Naive thymus-derived CD4-positive, alpha-beta T cell (primary cell): ENCODE measurements around the gene PTPRN2. TPM values are rescaled to one million over a fixed set of nuclear protein-coding genes. Genes with fewer than 3 reads are reported as not detected.
A peak's percentile ranks its signal among the peaks of the same experiment; 100 is the strongest.

Source experiments
- ATAC-seq: fragments of 150-1000 bp; cut with Tn5 transposase; 2 replicates; pipeline ENCODE4 v1.10.0; 2021; ENCODE audit warnings: mild to moderate bottlenecking, moderate library complexity
- CTCF ChIA-PET: fragments of 350-600 bp; sonication (Branson Sonifier 250); formaldehyde crosslinking; loops from one replicate; lab custom pipeline; 2021; ENCODE audit warnings: antibody characterized with exemption; lab: Charles Lee
- POLR2A ChIA-PET: fragments of 350-600 bp; sonication (Branson Sonifier 250); formaldehyde crosslinking; loops from one replicate; lab custom pipeline; 2021; ENCODE audit warnings: antibody characterized with exemption, inconsistent platforms; lab: Charles Lee
- DNase-seq, 9 donors: peaks; one replicate each; pipeline versions ENCODE4 v3.0.0 to v3.0.0-alpha.2; 2020 to 2022; ENCODE audit warnings: mixed read lengths in 1 of 9
- H3K27ac ChIP-seq: one replicate; pipeline ENCODE4 v1.7.0; 2013; ENCODE audit warnings: mild to moderate bottlenecking, low read depth, low read length, moderate library complexity
- H3K27me3 ChIP-seq, 2 donors: one replicate each; pipeline ENCODE4 v1.7.0; 2013; ENCODE audit warnings: low read length in 2 of 2, mild to moderate bottlenecking in 2 of 2, moderate library complexity in 2 of 2; ENCODE audit not compliant: control insufficient read depth in 2 of 2, insufficient read depth in 2 of 2
- H3K36me3 ChIP-seq, 3 experiments: 1 replicate in 2 of 3; 2 replicates in 1 of 3; pipeline ENCODE4 v1.7.0; 2013; ENCODE audit warnings: low read length in 3 of 3, mild to moderate bottlenecking in 3 of 3, moderate library complexity in 1 of 3; ENCODE audit not compliant: insufficient read depth in 3 of 3, control insufficient read depth in 2 of 3
- H3K4me1 ChIP-seq, 2 donors: one replicate each; pipeline ENCODE4 v1.7.0; 2013; ENCODE audit warnings: low read length in 2 of 2, mild to moderate bottlenecking in 2 of 2, moderate library complexity in 1 of 2; ENCODE audit not compliant: control insufficient read depth in 2 of 2, insufficient read depth in 2 of 2
- H3K4me3 ChIP-seq: 2 replicates; pipeline ENCODE4 v1.7.0; 2013; ENCODE audit warnings: mild to moderate bottlenecking, low read length
- H3K9me3 ChIP-seq, 3 experiments: 1 replicate in 2 of 3; 2 replicates in 1 of 3; pipeline ENCODE4 v1.7.0; 2013; ENCODE audit warnings: low read length in 3 of 3; ENCODE audit not compliant: control insufficient read depth in 2 of 3
- H3K27ac Mint-ChIP-seq, 9 donors: one replicate each; pipeline ENCODE4 v1.8.0; 2020 to 2022; ENCODE audit warnings: mixed read lengths in 9 of 9, mild to moderate bottlenecking in 8 of 9, moderate library complexity in 5 of 9, inconsistent platforms in 2 of 9
- H3K27me3 Mint-ChIP-seq, 5 donors: one replicate each; pipeline ENCODE4 v1.8.0; 2021 to 2022; ENCODE audit warnings: mixed read lengths in 5 of 5, mild to moderate bottlenecking in 1 of 5
- H3K36me3 Mint-ChIP-seq, 5 donors: one replicate each; pipeline ENCODE4 v1.8.0; 2020 to 2022; ENCODE audit warnings: mixed read lengths in 5 of 5, mild to moderate bottlenecking in 3 of 5, inconsistent platforms in 1 of 5
- H3K4me1 Mint-ChIP-seq, 7 donors: one replicate each; pipeline ENCODE4 v1.8.0; 2020 to 2022; ENCODE audit warnings: mixed read lengths in 7 of 7, mild to moderate bottlenecking in 3 of 7, inconsistent platforms in 1 of 7
- H3K4me3 Mint-ChIP-seq, 10 donors: one replicate each; pipeline ENCODE4 v1.8.0; 2020 to 2022; ENCODE audit warnings: mild to moderate bottlenecking in 10 of 10, mixed read lengths in 10 of 10, moderate library complexity in 6 of 10, inconsistent platforms in 2 of 10
- H3K9me3 Mint-ChIP-seq, 11 donors: one replicate each; pipeline ENCODE4 v1.8.0; 2020 to 2022; ENCODE audit warnings: mixed read lengths in 11 of 11, mild to moderate bottlenecking in 4 of 11, inconsistent platforms in 1 of 11, moderate library complexity in 1 of 11
- intact Hi-C, 2 donors: fragments of 100-400 bp; cut with micrococcal nuclease; formaldehyde crosslinking; loops; one replicate each; pipeline ENCODE4 v1.15.1; 2023
- polyA plus RNA-seq, 2 donors: library from polyadenylated mRNA; unstranded; fragments of 300-500 nt; fragmentation: Illumina TruSeq; gene quantifications; one replicate each; pipeline ENCODE4 v1.2.3, GENCODE V29; 2021
- total RNA-seq, 6 experiments: library from RNA in 5 of 6; stranded (reverse) in 5 of 6; gene quantifications; 1 replicate in 5 of 6; 2 replicates in 1 of 6; pipeline ENCODE4 v1.2.3 and lab custom pipeline; 2021 to 2026

Gene PTPRN2
- total and polyA plus RNA-seq, 7 experiments from 2014 or later, result 0.58 to 2.3 (median 1.4) TPM

GRCh38 chr7:157627646-157628045 is 960.0 kb downstream of the PTPRN2 start:
- Mint-ChIP-seq H3K27me3 (peaks cover 0 to 43% (median 4%) of the 10 kb centered on the region in 5 donors), H3K9me3 (peaks cover 0 to 7% (median 0%) of the 10 kb centered on the region in 11 donors), H3K27ac (peak overlapping the region in 8 of 9 donors; percentile 28 to 96 (median 87)), H3K4me3 (peak overlapping the region in 8 of 10 donors; percentile 25 to 77 (median 70)), H3K4me1 (peaks cover 33 to 69% (median 66%) of the 10 kb centered on the region in 7 donors), H3K36me3 (no peaks in the 10 kb centered on the region)
- POLR2A ChIA-PET, result interaction anchor here (0.7 to 7.0 kb wide), 3 partner anchors 14 to 195 kb away, joined by 3 to 61 read pairs (median 6); no protein-coding TSS in a partner anchor
- H3K27ac ChIP-seq, result no peak overlapping the region
- no peaks in the 10 kb centered on the region for H3K9me3 ChIP-seq
- no peaks in the 10 kb centered on the region for H3K27me3 ChIP-seq
- DNase-seq, result no peak
- no peak for ATAC-seq
- CTCF ChIA-PET, result interaction anchor here (0.5 to 1.7 kb wide), 4 partner anchors 15 to 147 kb away, joined by 3 to 5 read pairs (median 4); no protein-coding TSS in a partner anchor
- intact Hi-C loops, result loop anchor here in 1 of 2 donors (2.0 to 5.0 kb wide), 5 partner anchors 40 to 735 kb away; partner anchors contain the start of gene LMBR1
- no peak overlapping the region for H3K4me3 ChIP-seq
- H3K36me3 ChIP-seq, result no peaks in the 10 kb centered on the region
- peaks cover 15 to 56% of the 10 kb centered on the region in 2 donors for H3K4me1 ChIP-seq

GRCh38 chr7:157627033-157627432 is 960.6 kb downstream of the PTPRN2 start:
- intact Hi-C loops, result loop anchor here in 1 of 2 donors (2.0 to 5.0 kb wide), 5 partner anchors 40 to 734 kb away; partner anchors contain the start of gene LMBR1
- Mint-ChIP-seq H3K36me3 (no peaks in the 10 kb centered on the region), H3K27ac (peak overlapping the region in 8 of 9 donors; percentile 28 to 96 (median 87)), H3K9me3 (peaks cover 0 to 7% (median 0%) of the 10 kb centered on the region in 11 donors), H3K27me3 (peaks cover 0 to 46% (median 4%) of the 10 kb centered on the region in 5 donors), H3K4me1 (peaks cover 36 to 73% (median 72%) of the 10 kb centered on the region in 7 donors), H3K4me3 (peak overlapping the region; percentile 64 to 84 (median 71))
- ATAC-seq (no peak), DNase-seq (no peak)
- H3K4me1 ChIP-seq, result peaks cover 15 to 62% of the 10 kb centered on the region in 2 donors
- peak overlapping the region; percentile 1 for H3K27ac ChIP-seq
- POLR2A ChIA-PET, result interaction anchor here (1.3 to 7.0 kb wide), 6 partner anchors 9 to 248 kb away, joined by 4 to 61 read pairs (median 6); no protein-coding TSS in a partner anchor
- H3K27me3 ChIP-seq, result no peaks in the 10 kb centered on the region
- H3K4me3 ChIP-seq, result peak overlapping the region; percentile 23
- no peaks in the 10 kb centered on the region for H3K9me3 ChIP-seq
- CTCF ChIA-PET, result interaction anchor here (0.5 to 1.7 kb wide), 7 partner anchors 8 to 146 kb away, joined by 3 to 5 read pairs (median 4); no protein-coding TSS in a partner anchor
- no peaks in the 10 kb centered on the region for H3K36me3 ChIP-seq

- no peaks in the 10 kb centered on the region for H3K27me3 ChIP-seq
- DNase-seq (peak in 7 of 9 donors; percentile 54 to 83 (median 80)), ATAC-seq (peak; percentile 79)
- CTCF ChIA-PET, result interaction anchor here (0.7 to 1.7 kb wide), 6 partner anchors 9 to 38 kb away, joined by 3 to 5 read pairs (median 4); no protein-coding TSS in a partner anchor
- no peaks in the 10 kb centered on the region for H3K36me3 Mint-ChIP-seq
- POLR2A ChIA-PET, result interaction anchor here (0.5 to 7.0 kb wide), 8 partner anchors 10 to 249 kb away, joined by 3 to 61 read pairs (median 6); no protein-coding TSS in a partner anchor
- H3K9me3 ChIP-seq, result no peaks in the 10 kb centered on the region
- intact Hi-C loops, result loop anchor here in 1 of 2 donors (1.0 to 5.0 kb wide), 9 partner anchors 13 to 733 kb away; partner anchors contain the start of gene LMBR1
- peak overlapping the region; percentile 69 to 84 (median 76) for H3K4me3 Mint-ChIP-seq
- H3K27ac ChIP-seq, result no peak overlapping the region
- H3K36me3 ChIP-seq, result no peaks in the 10 kb centered on the region
- H3K4me1 ChIP-seq, result peaks cover 15 to 71% of the 10 kb centered on the region in 2 donors
- peak overlapping the region; percentile 18 for H3K4me3 ChIP-seq
- H3K27ac Mint-ChIP-seq, result peak overlapping the region; percentile 28 to 96 (median 89)
- peaks cover 41 to 81% (median 77%) of the 10 kb centered on the region in 7 donors for H3K4me1 Mint-ChIP-seq
- H3K27me3 Mint-ChIP-seq, result peaks cover 0 to 48% (median 4%) of the 10 kb centered on the region in 5 donors
- peaks cover 0 to 7% (median 0%) of the 10 kb centered on the region in 11 donors for H3K9me3 Mint-ChIP-seq
Observed at GRCh38 chr7:157625973-157626742, 961.5 kb downstream of the PTPRN2 start.

GRCh38 chr7:157623556-157623955 is 964.1 kb downstream of the PTPRN2 start:
- no peak for DNase-seq
- H3K9me3 ChIP-seq, result no peaks in the 10 kb centered on the region
- H3K27ac ChIP-seq, result no peak overlapping the region
- H3K36me3 ChIP-seq, result no peaks in the 10 kb centered on the region
- H3K36me3 Mint-ChIP-seq, result no peaks in the 10 kb centered on the region
- CTCF ChIA-PET, result interaction anchor here (0.7 to 1.1 kb wide), 3 partner anchors 11 to 222 kb away, joined by 3 to 5 read pairs (median 4); no protein-coding TSS in a partner anchor
- H3K4me1 Mint-ChIP-seq, result peaks cover 37 to 79% (median 66%) of the 10 kb centered on the region in 7 donors
- H3K4me1 ChIP-seq, result peaks cover 15 to 65% of the 10 kb centered on the region in 2 donors
- POLR2A ChIA-PET, result interaction anchor here (0.5 to 7.0 kb wide), 5 partner anchors 9 to 322 kb away, joined by 3 to 61 read pairs (median 3); no protein-coding TSS in a partner anchor
- no peak overlapping the region for H3K4me3 ChIP-seq
- H3K4me3 Mint-ChIP-seq, result peak overlapping the region in 6 of 10 donors; percentile 2 to 97 (median 41)
- peaks cover 0 to 28% (median 0%) of the 10 kb centered on the region in 5 donors for H3K27me3 Mint-ChIP-seq
- ATAC-seq, result no peak
- H3K9me3 Mint-ChIP-seq, result peaks cover 0 to 7% (median 0%) of the 10 kb centered on the region in 11 donors
- intact Hi-C loops, result loop anchor here in 1 of 2 donors (2.0 kb wide), 1 partner anchor 47 kb away; no protein-coding TSS in a partner anchor
- no peaks in the 10 kb centered on the region for H3K27me3 ChIP-seq
- H3K27ac Mint-ChIP-seq, result peak overlapping the region in 7 of 9 donors; percentile 33 to 90 (median 74)

- Histone ChIP-seq H3K9me3 (no peaks in the 10 kb centered on the region), H3K36me3 (no peaks in the 10 kb centered on the region), H3K27me3 (no peaks in the 10 kb centered on the region), H3K4me3 (no peak overlapping the region), H3K27ac (no peak overlapping the region), H3K4me1 (peaks cover 10 to 56% of the 10 kb centered on the region in 2 donors)
- POLR2A ChIA-PET, result interaction anchor here (0.7 to 7.0 kb wide), 6 partner anchors 8 to 219 kb away, joined by 3 to 61 read pairs (median 3); no protein-coding TSS in a partner anchor
- Mint-ChIP-seq H3K4me1 (peaks cover 32 to 72% (median 57%) of the 10 kb centered on the region in 7 donors), H3K27ac (peak overlapping the region in 8 of 9 donors; percentile 65 to 93 (median 86)), H3K36me3 (no peaks in the 10 kb centered on the region), H3K9me3 (peaks cover 0 to 7% (median 0%) of the 10 kb centered on the region in 11 donors), H3K27me3 (peaks cover 0 to 20% (median 0%) of the 10 kb centered on the region in 5 donors), H3K4me3 (peak overlapping the region; percentile 42 to 97 (median 74))
- intact Hi-C loops, result loop anchor here in 1 of 2 donors (2.0 kb wide), 1 partner anchor 46 kb away; no protein-coding TSS in a partner anchor
- ATAC-seq, result no peak
- DNase-seq, result peak in 3 of 9 donors; percentile 24 to 26 (median 25)
- CTCF ChIA-PET, result interaction anchor here (0.8 to 1.1 kb wide), 3 partner anchors 10 to 190 kb away, joined by 3 to 5 read pairs (median 4); no protein-coding TSS in a partner anchor
Observed at GRCh38 chr7:157622408-157623205, 965.0 kb downstream of the PTPRN2 start.
